ENCODE results near the gene C1QTNF1. TPM values are rescaled to one million over a fixed set of nuclear protein-coding genes. Genes with fewer than 3 reads are reported as not detected.

Gene C1QTNF1
- total and polyA plus RNA-seq, 4 donors = 7.4 to 84.5 (median 30.0) TPM

- DNase-seq = no peak
- 71 to 78% methylated on average over 10 of the region's 10 CpGs for WGBS, 2 donors
- ATAC-seq (ENCODE audit: insufficient read depth, low FRiP score) = no peak
These were observed 33.9 kb downstream of the C1QTNF1 start for GRCh38 chr17:79057737-79058385.

GRCh38 chr17:79062691-79063090 is 38.7 kb downstream of the C1QTNF1 start:
- Histone ChIP-seq H3K4me1 (ENCODE audit: control insufficient read depth in 5 of 5, insufficient read depth in 5 of 5, low read length in 5 of 5) (no peaks in the 10 kb centered on the region), H3K9me3 (ENCODE audit: control insufficient read depth in 4 of 4, insufficient read depth in 3 of 4, low read length in 3 of 4) (no peaks in the 10 kb centered on the region), H3K27ac (ENCODE audit: low read depth in 1 of 2, low read length in 1 of 2) (no peak overlapping the region), H3K4me3 (no peak overlapping the region), H3K36me3 (ENCODE audit: control insufficient read depth in 4 of 4, insufficient read depth in 4 of 4, low read length in 4 of 4) (no peaks in the 10 kb centered on the region), H3K9ac (ENCODE audit: insufficient read depth in 1 of 2, low read length in 2 of 2) (no peak overlapping the region), H3K27me3 (ENCODE audit: control insufficient read depth in 3 of 3, insufficient read depth in 3 of 3, low read length in 2 of 3) (no peaks in the 10 kb centered on the region)
- WGBS, 2 donors = 86 to 88% methylated on average over 7 of the region's 7 CpGs
- ATAC-seq (ENCODE audit: insufficient read depth, low FRiP score) (no peak), DNase-seq (no peak)
- no peak for TF ChIP-seq CTCF (IDR thresholded peaks at IDR 0.05; ENCODE audit: control extremely low read depth, extremely low read depth)

More at GRCh38 chr17:79057737-79058385, 33.9 kb downstream of the C1QTNF1 start:
- peaks cover 0 to 6% (median 0%) of the 10 kb centered on the region in 4 donors for H3K9me3 ChIP-seq (ENCODE audit: control insufficient read depth in 4 of 4, insufficient read depth in 3 of 4, low read length in 3 of 4)
- H3K9ac ChIP-seq (ENCODE audit: insufficient read depth in 1 of 2, low read length in 2 of 2) = no peak overlapping the region
- no peak overlapping the region for H3K27ac ChIP-seq (ENCODE audit: low read depth in 1 of 2, low read length in 1 of 2)
- no peaks in the 10 kb centered on the region for H3K36me3 ChIP-seq (ENCODE audit: control insufficient read depth in 4 of 4, insufficient read depth in 4 of 4, low read length in 4 of 4)
- H3K4me1 ChIP-seq (ENCODE audit: control insufficient read depth in 5 of 5, insufficient read depth in 5 of 5, low read length in 5 of 5) = peaks cover 0 to 3% (median 0%) of the 10 kb centered on the region in 5 donors
- H3K27me3 ChIP-seq (ENCODE audit: control insufficient read depth in 3 of 3, insufficient read depth in 3 of 3, low read length in 2 of 3) = no peaks in the 10 kb centered on the region
- H3K4me3 ChIP-seq = no peak overlapping the region
- no peak for TF ChIP-seq CTCF (IDR thresholded peaks at IDR 0.05; ENCODE audit: control extremely low read depth, extremely low read depth)

- WGBS, 2 donors = 78 to 87% methylated on average over 4 of the region's 4 CpGs
These were observed 40.1 kb downstream of the C1QTNF1 start for GRCh38 chr17:79064026-79064425.

More at GRCh38 chr17:79064026-79064425, 40.1 kb downstream of the C1QTNF1 start:
- H3K9me3 ChIP-seq (ENCODE audit: control insufficient read depth in 4 of 4, insufficient read depth in 3 of 4, low read length in 3 of 4) = no peaks in the 10 kb centered on the region
- DNase-seq (no peak), ATAC-seq (ENCODE audit: insufficient read depth, low FRiP score) (no peak)
- H3K36me3 ChIP-seq (ENCODE audit: control insufficient read depth in 4 of 4, insufficient read depth in 4 of 4, low read length in 4 of 4) = no peaks in the 10 kb centered on the region
- no peaks in the 10 kb centered on the region for H3K4me1 ChIP-seq (ENCODE audit: control insufficient read depth in 5 of 5, insufficient read depth in 5 of 5, low read length in 5 of 5)
- no peak for TF ChIP-seq CTCF (IDR thresholded peaks at IDR 0.05; ENCODE audit: control extremely low read depth, extremely low read depth)
- no peak overlapping the region for H3K27ac ChIP-seq (ENCODE audit: low read depth in 1 of 2, low read length in 1 of 2)
- no peak overlapping the region for H3K9ac ChIP-seq (ENCODE audit: insufficient read depth in 1 of 2, low read length in 2 of 2)
- no peak overlapping the region for H3K4me3 ChIP-seq
- no peaks in the 10 kb centered on the region for H3K27me3 ChIP-seq (ENCODE audit: control insufficient read depth in 3 of 3, insufficient read depth in 3 of 3, low read length in 2 of 3)
